ENCODE measurements around the gene NLGN4Y.
"Not testable (repeated sequence)": the region's sequence is repeated elsewhere in the genome, so short reads cannot be mapped to it uniquely, and the experiment has no call there.

NLGN4Y gene

GRCh38 chrY:14860448-14860847, 336.1 kb downstream of the NLGN4Y start:
- no peak for DNase-seq

- DNase-seq = not testable (repeated sequence)
Measured at GRCh38 chrY:14861033-14861432, 336.7 kb downstream of the NLGN4Y start.

- no peak for DNase-seq
Measured at GRCh38 chrY:14871971-14872370, 347.6 kb downstream of the NLGN4Y start.
